ENCODE data around the gene SSUH2.
"Not testable (repeated sequence)": the region's sequence is repeated elsewhere in the genome, so short reads cannot be mapped to it uniquely, and the experiment has no call there.

Gene SSUH2, protein sequence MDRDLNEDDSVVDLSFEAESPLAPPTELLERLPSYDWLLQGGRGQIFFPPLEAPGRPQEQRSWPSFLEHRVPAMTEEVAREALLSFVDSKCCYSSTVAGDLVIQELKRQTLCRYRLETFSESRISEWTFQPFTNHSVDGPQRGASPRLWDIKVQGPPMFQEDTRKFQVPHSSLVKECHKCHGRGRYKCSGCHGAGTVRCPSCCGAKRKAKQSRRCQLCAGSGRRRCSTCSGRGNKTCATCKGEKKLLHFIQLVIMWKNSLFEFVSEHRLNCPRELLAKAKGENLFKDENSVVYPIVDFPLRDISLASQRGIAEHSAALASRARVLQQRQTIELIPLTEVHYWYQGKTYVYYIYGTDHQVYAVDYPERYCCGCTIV

DNA sequence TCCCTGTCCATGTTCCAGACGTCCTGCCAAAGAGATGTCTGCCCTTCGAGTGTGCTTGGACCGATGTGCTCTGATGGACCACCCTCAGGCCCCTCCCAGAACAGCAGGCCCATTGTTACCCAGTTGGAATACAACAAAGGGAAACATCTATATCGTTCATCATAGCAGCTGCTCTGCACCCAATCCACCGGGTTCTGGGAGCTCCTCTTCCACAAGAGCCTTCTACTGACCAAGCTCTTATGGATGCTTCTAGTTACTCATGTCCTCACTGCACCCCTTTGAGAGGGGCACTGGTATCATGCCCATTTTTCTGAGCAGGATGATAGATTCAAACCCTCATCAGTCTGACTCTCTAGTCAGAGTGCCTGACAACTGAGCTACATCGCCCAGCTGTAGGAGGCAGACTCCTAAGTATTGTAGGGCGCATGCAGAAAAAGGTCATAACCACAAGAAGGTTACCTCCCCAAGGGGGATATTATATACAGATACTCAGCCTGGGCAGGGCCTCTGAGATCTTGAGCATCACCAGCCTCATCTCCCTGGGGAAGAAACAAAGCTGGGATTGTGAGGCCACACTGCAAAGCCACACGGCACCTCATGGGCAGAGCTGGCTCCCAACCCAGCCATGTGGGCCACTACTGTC lies at the start of gene SSUH2:
TSS of gene SSUH2 (minus strand) at position 51 of the 643 bp plus-strand sequence. CDS start at position 11, 40 bp downstream.
- no peak for FAIRE-seq

DNA sequence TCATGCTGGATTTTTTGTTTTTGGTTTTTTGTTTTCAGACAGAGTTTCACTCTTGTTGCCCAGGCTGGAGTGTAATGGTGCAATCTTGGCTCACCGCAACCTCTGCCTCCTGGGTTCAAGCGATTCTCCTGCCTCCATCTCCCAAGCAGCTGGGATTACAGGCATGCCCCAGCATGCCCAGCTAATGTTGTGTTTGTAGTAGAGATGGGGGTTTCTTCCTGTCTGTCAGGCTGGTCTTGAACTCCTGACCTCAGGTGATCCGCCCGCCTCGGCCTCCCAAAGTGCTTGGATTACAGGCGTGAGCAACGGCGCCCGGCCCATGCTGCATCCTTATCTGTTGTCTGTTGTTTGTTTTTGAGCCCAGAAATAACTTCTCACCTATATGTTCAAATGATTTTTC lies 46.7 kb upstream of the SSUH2 start:
- not testable (repeated sequence) for FAIRE-seq

- FAIRE-seq: not testable (repeated sequence)
Measured at GRCh38 chr3:8684992-8685391, 40.4 kb upstream of the SSUH2 start.

DNA sequence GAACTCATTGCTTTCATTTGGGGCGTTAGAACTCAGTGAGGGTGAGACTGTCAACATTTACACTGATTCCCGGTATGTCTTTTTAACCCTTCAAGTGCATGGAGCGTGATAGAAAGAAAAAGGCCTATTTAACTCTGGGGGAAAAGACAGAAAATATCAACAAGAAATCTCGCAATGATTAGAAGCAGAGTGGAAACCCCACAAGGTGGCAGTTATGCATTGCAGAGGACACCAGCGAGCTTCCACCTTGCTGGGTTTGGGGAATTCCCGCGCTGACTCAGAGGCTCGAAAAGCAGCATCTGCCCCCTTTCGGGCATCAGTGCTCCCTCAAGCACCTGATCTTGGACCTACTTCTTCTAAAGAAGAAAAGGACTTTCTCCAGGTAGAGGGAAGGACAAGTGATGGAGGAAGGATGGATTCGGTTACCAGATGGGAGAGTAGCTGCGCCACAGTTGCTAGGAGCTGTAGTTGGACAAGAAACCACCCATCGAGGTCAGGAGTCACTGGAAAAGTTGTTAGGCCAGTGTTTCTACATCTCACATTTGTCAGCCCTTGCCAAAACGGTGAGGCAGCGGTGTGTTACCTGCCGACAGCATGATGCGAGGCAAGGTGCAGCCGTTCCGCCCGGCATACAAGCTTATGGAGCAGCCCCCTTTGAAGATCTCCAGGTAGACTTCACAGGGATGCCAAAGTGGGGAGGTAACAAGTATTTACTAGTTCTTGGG lies 38.4 kb upstream of the SSUH2 start:
- not testable (repeated sequence) for FAIRE-seq

DNA sequence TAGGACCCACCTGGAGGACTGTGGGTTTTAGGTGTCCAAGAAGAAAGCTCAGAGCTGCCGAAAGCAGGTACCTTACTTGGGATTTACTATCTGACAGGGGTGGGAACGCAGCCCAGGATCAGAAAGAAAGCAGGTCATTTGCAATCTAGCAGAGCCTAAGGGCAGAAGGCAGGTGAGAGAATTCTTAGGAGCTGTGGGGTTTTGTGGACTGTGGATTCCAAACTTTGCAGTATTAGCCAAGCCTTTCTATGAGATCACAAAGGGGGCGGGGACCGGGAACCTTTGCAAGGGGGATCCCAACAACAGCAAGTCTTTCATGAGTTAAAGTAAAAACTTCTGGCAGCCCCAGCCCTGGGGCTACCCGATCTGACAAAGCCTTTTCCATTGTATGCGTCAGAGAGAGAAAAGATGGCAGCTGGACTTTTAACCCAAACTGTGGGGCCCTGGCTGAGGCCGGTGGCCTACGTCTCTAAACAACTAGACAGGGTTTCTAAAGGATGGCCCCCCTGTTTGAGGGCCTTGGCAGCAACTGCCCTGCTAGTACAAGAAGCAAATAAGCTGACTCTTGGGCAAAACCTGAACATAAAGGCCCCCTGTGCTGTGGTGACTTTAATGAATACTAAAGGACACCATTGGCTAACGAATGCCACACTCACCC lies 37.4 kb upstream of the SSUH2 start:
- FAIRE-seq: not testable (repeated sequence)

GRCh38 chr3:8681349-8681748 lies 36.8 kb upstream of the SSUH2 start:
- no peak for FAIRE-seq

DNA sequence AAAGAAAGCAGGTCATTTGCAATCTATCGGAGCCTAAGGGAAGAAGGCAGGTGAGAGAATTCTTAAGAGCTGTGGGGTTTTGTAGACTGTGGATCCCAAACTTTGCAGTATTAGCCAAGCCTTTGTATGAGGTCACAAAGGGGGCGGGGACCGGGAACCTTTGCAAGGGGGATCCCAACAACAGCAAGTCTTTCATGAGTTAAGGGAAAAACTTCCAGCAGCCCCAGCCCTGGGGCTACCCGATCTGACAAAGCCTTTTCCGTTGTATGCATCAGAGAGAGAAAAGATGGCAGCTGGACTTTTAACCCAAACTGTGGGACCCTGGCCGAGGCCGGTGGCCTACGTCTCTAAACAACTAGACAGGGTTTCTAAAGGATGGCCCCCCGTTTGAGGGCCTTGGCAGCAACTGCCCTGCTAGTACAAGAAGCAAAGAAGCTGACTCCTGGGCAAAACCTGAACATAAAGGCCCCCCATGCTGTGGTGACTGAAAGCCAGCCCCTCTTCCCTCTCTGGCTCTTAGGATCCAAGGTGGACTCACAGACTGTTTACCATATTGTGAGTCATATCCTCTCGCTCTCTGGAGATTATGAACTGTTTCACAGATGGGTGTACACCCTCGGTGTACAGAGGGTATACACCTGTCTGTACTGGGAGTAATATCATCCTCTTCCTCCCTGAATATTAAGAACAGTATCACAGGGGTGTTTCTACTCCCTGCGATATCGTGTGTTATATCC lies 35.4 kb upstream of the SSUH2 start:
- FAIRE-seq: not testable (repeated sequence)

- no peak for FAIRE-seq
Measured at GRCh38 chr3:8678751-8679150, 34.2 kb upstream of the SSUH2 start.

- FAIRE-seq: not testable (repeated sequence)
Measured at GRCh38 chr3:8677258-8677657, 32.7 kb upstream of the SSUH2 start.

DNA sequence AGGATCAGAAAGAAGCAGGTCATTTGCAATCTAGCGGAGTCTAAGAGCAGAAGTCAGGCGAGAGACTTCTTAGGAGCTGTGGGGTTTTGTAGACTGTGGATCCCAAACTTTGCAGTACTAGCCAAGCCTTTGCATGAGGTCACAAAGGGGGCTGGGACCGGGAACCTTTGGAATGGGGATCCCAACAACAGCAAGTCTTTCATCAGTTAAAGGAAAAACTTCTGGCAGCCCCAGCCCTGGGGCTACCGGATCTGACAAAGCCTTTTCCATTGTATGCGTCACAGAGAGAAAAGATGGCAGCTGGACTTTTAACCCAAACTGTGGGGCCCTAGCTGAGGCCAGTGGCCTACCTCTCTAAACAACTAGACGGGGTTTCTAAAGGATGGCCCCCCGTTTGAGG lies 31.0 kb upstream of the SSUH2 start:
- not testable (repeated sequence) for FAIRE-seq

GRCh38 chr3:8673083-8673737 lies 28.6 kb upstream of the SSUH2 start:
- no peak for FAIRE-seq

- no peak for FAIRE-seq
Measured at GRCh38 chr3:8669019-8669418, 24.4 kb upstream of the SSUH2 start.

DNA sequence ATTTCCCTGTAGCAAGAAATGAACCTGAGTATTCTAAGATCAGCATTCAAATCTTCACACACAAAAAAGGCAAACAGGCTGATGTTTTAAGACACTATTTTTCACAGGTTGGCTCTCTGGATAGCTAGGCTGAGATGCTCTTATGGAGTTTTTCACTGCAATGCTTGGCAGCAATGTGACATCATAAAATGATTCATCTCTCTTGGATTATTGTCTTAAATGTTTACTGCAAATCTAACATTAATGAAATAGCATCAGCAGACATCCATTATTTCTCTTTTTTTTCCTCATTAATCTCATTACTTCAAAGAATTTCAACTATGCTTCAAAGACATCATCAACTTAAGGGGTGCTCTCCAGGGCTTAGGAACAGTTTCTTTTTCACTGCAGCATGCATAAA lies 23.6 kb upstream of the SSUH2 start:
- no peak for FAIRE-seq

- FAIRE-seq: no peak
Measured at GRCh38 chr3:8667463-8668091, 23.0 kb upstream of the SSUH2 start.

DNA sequence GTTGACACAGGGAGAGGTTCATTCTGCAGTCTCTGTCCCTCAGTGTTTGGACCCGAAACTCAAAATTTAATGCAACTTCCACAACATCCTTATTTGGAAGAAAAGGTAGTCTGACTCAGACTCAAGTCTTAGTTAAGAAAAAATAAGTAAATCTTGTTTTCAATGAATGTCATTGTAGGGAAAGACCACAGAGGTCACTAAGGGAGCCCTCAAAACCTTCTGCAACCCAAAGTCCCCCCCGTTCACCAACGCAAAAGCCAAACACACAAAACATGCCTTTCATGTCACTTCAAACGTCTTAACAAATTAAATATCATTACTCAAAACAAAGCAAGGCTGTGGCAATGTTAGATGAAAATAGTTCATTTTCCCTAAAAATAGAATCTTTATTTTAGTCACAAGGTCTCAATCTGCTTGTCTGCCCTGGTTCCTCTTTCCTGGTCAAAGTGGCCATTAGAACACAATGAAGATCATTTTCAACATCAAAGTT lies 20.9 kb upstream of the SSUH2 start:
- FAIRE-seq: no peak

GRCh38 chr3:8663177-8664061 lies 18.8 kb upstream of the SSUH2 start:
- no peak for FAIRE-seq

- no peak for FAIRE-seq
Measured at GRCh38 chr3:8662594-8662993, 18.0 kb upstream of the SSUH2 start.

DNA sequence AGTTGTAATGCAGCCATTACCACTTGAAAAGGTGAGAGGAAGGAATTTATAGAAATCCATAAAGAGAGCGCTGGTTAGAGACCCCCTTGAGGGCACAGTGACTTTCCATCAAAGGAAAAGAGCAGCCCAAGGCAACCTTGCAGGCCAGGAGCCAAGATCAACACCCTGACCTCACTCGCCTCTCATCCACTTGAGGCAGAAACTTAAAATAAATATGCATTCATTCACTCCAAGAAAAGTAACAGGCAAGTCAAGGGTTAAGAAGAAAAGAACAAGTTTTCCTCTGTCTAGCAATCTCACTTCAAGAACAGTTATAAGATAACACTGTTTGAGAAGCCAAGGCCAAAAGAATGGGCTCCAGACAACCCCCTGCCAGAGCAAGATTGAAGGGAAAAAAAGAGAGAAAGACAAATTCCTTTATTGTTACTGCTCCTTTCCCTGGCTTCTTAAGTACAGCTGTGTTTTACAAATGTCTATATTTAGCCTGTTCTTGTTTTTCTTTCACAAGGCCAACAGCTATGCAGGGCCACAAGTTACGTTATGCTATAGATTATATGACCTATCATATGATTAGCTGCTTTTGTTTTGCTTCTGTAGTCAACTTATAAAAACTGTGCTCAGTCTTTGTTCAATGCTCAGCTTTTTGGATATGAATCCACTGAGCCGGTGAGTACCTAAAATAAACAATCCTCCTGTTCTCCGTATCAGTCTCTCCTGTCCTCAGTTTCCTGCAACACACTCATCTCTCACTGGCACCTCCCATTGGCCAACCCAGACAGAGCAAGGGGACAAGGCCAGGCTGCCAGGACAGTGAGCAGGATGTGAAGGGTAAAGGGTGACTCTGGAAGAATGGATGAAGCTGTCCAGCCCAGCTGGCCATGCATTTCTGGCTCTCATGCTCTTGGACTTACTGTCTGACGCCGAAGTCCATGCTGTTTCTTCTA lies 15.8 kb upstream of the SSUH2 start:
- FAIRE-seq: no peak

GRCh38 chr3:8659242-8659641 lies 14.6 kb upstream of the SSUH2 start:
- FAIRE-seq: no peak

Measured in colon (tissue), 2 donors.